HepG2 (cell line): Measurements from ENCODE around the gene TTC4. TPM values are rescaled to one million over a fixed set of nuclear protein-coding genes. Genes with fewer than 3 reads are reported as not detected.
A peak's percentile ranks its signal among the peaks of the same experiment; 100 is the strongest.

Experiments used
- BORCS8-MEF2B ChIP-seq: sonication (generic); formaldehyde crosslinking; IDR thresholded peaks from 2 replicates; pipeline ENCODE4 v1.8.0; 2022; ENCODE audit warnings: mild to moderate bottlenecking, missing genetic modification reagents
- HDAC2 ChIP-seq: sonication (generic); formaldehyde crosslinking; IDR thresholded peaks from 2 replicates; pipeline ENCODE4 v1.4.0; 2020; ENCODE audit warnings: missing genetic modification reagents
- HDAC6 ChIP-seq: fragments of 200-600 bp; sonication (generic); IDR thresholded peaks from 2 replicates; pipeline ENCODE4 v1.7.0; 2017; ENCODE audit warnings: mild to moderate bottlenecking, antibody characterized with exemption, low read length, low read depth
- IKZF4 ChIP-seq: sonication (generic); formaldehyde crosslinking; IDR thresholded peaks from 2 replicates; pipeline ENCODE4 v1.5.1; 2020; ENCODE audit warnings: borderline replicate concordance, mild to moderate bottlenecking, low read depth, missing genetic modification reagents; ENCODE audit errors: not compliant biosample characterization
- MTA3 ChIP-seq: sonication (generic); formaldehyde crosslinking; IDR thresholded peaks from 2 replicates; pipeline ENCODE4 v1.4.0; 2020; ENCODE audit warnings: missing genetic modification reagents
- POLR2A ChIP-seq, 2 experiments: IDR thresholded peaks; 2 replicates each; pipeline ENCODE4 v1.6.1; 2011; ENCODE audit warnings: low read depth in 2 of 2, low read length in 2 of 2, mild to moderate bottlenecking in 1 of 2, moderate library complexity in 1 of 2; ENCODE audit not compliant: insufficient read depth in 1 of 2
- SOX13 ChIP-seq, 3 experiments: fragments of 450-650 bp in 1 of 3; sonication (generic) in 1 of 3; formaldehyde crosslinking in 1 of 3; IDR thresholded peaks in 2 of 3; conservative IDR thresholded peaks in 1 of 3; 2 replicates each; pipeline versions ENCODE4 v1.5.0 to v1.6.1; 2016 to 2020; ENCODE audit warnings: antibody characterized with exemption in 1 of 3, mild to moderate bottlenecking in 1 of 3, missing compliant biosample characterization in 1 of 3, missing genetic modification reagents in 1 of 3, moderate library complexity in 1 of 3
- TAF15 ChIP-seq: fragments of 200-400 bp; formaldehyde crosslinking; IDR thresholded peaks from one replicate; pipeline ENCODE4 v1.6.1; 2018; ENCODE audit warnings: mild to moderate bottlenecking, low read depth, low read length; ENCODE audit not compliant: poor library complexity, severe bottlenecking
- YEATS2 ChIP-seq: sonication (generic); formaldehyde crosslinking; IDR thresholded peaks from 2 replicates; pipeline ENCODE4 v1.4.0; 2020; ENCODE audit warnings: missing genetic modification reagents, borderline replicate concordance
- ZBTB38 ChIP-seq: sonication (generic); formaldehyde crosslinking; IDR thresholded peaks from 2 replicates; pipeline ENCODE4 v1.5.1; 2020; ENCODE audit warnings: mild to moderate bottlenecking, missing genetic modification reagents
- ZKSCAN1 ChIP-seq: fragments of 150-350 bp; IDR thresholded peaks from 2 replicates; pipeline ENCODE4 v1.6.1; 2014; ENCODE audit warnings: low read length
- ZMYM3 ChIP-seq: sonication (generic); formaldehyde crosslinking; IDR thresholded peaks from 2 replicates; pipeline ENCODE4 v1.5.1; 2020; ENCODE audit warnings: mild to moderate bottlenecking, missing genetic modification reagents
- ZNF720 ChIP-seq: sonication (generic); formaldehyde crosslinking; IDR thresholded peaks from 2 replicates; pipeline ENCODE4 v1.4.0; 2020; ENCODE audit warnings: missing genetic modification reagents
- ZNF891 ChIP-seq: sonication (generic); formaldehyde crosslinking; IDR thresholded peaks from 2 replicates; pipeline ENCODE4 v1.5.0; 2020; ENCODE audit warnings: mild to moderate bottlenecking, missing genetic modification reagents
- polyA plus RNA-seq, 8 experiments: library from polyadenylated mRNA; depleted of rRNA in 3 of 8; stranded (reverse) in 7 of 8; unstranded in 1 of 8; fragments of >200 nt; fragmentation: Illumina TruSeq in 4 of 8; extraction: Trizol in 4 of 8; gene quantifications; 2 replicates each; pipeline versions ENCODE4 v1.2.1 to v1.2.3, GENCODE V29; 2011 to 2016; ENCODE audit warnings: low read depth in 4 of 8, missing spikeins in 1 of 8, mixed read lengths in 1 of 8; ENCODE audit not compliant: insufficient read depth in 1 of 8
- total RNA-seq, 5 experiments: library from RNA; depleted of rRNA; stranded (reverse); fragments of >200 nt; fragmentation: Illumina TruSeq; extraction: Trizol; gene quantifications; 2 replicates each; pipeline ENCODE4 v1.2.3, GENCODE V29; 2016; ENCODE audit warnings: low read depth in 1 of 5
- TF ChIP-seq, protein P1 (sequence below): IDR thresholded peaks from 2 replicates; pipeline ENCODE4 v1.6.1; 2018; ENCODE audit warnings: missing genetic modification reagents
- TF ChIP-seq, protein P2 (sequence below): sonication (generic); formaldehyde crosslinking; IDR thresholded peaks from 2 replicates; pipeline ENCODE4 v1.4.0; 2020; ENCODE audit warnings: missing genetic modification reagents
- TF ChIP-seq, protein P3 (sequence below): sonication (generic); formaldehyde crosslinking; IDR thresholded peaks from 2 replicates; pipeline ENCODE4 v1.8.1; 2023; ENCODE audit warnings: mild to moderate bottlenecking, inconsistent platforms, moderate library complexity, missing genetic modification reagents, borderline replicate concordance
- TF ChIP-seq, protein P4 (sequence below): sonication (generic); formaldehyde crosslinking; IDR thresholded peaks from 2 replicates; pipeline ENCODE4; 2020; ENCODE audit warnings: missing genetic modification reagents, mild to moderate bottlenecking, borderline replicate concordance

The TTC4 gene
- total and polyA plus RNA-seq, 2 of the 13 experiments (the other 11 are each of a cell fraction or from before 2014, with no cell fraction given) = 13.1 to 24.7 TPM

DNA sequence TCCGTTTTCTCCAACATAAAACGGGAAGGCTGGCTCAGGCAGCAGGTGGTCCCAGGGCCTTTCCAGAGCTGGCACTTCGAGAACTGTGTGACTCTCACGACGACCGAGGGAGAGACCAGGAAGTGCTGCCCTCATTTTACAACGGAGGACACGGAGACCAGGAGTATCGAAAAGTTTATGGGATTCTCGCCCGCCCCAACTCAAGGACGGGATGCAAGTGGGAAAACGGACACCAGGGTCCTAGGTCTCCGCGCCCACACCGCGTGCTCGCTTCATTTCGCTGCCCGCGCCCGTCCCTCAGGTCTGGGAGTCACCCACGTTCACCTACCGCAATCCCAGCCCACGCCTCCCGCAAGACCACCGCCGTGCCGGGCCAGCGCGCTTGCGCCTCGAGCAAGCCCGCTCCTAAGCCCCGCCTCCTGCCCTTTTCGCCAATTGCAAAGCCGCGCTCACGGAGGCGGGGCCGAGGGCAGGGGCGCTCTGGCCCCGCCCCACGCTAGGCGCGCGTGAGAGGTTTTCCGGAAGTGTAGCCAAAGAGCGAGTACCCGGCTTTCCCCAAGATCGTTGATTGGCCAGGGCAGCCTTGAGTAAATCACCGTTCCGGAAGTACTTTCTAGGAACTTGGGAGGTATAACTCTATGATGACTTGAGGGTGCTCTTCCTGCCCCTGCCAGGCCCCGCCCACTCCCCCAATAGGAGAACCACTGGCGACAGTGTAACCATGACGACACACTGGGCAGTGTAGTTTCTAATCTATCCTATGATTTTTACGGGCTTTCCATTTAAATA, 48.7 kb downstream of the TTC4 start, which contains the start of gene PARS2 (continued):
- TF ChIP-seq, protein P1, sequence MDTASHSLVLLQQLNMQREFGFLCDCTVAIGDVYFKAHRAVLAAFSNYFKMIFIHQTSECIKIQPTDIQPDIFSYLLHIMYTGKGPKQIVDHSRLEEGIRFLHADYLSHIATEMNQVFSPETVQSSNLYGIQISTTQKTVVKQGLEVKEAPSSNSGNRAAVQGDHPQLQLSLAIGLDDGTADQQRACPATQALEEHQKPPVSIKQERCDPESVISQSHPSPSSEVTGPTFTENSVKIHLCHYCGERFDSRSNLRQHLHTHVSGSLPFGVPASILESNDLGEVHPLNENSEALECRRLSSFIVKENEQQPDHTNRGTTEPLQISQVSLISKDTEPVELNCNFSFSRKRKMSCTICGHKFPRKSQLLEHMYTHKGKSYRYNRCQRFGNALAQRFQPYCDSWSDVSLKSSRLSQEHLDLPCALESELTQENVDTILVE (CRISPR knock-in tag) = peak; percentile 16; the same call in 1 of the 2 replicates
- TF ChIP-seq ZKSCAN1 (no peak), ZNF720 (CRISPR knock-in tag) (no peak), HDAC2 (no peak), HDAC6 (no peak), TAF15 (no peak), ZMYM3 (CRISPR knock-in tag) (no peak), ZBTB38 (CRISPR knock-in tag) (peak; percentile 72; the same call in 1 of the 2 replicates), BORCS8-MEF2B (peak; percentile 79), MTA3 (no peak), POLR2A (IDR thresholded peaks at IDR 0.05; ENCODE audit: insufficient read depth in 1 of 2, low read depth in 2 of 2, low read length in 2 of 2) (peak; percentile 92 to 96), ZNF891 (CRISPR knock-in tag) (peak; percentile 86; the same call in 1 of the 2 replicates), YEATS2 (CRISPR knock-in tag) (peak; percentile 96), IKZF4 (peak; percentile 26), SOX13 (IDR thresholded peaks at IDR 0.05) (no peak), SOX13 (CRISPR knock-in tag; conservative IDR thresholded peaks at IDR 0.05 in 1 of 2, IDR thresholded peaks at IDR 0.05 in 1 of 2) (0 out of 4 replicates have a peak, but pooled peaks of 1 of the 2 experiments have one; percentile 6)
- TF ChIP-seq, protein P2, sequence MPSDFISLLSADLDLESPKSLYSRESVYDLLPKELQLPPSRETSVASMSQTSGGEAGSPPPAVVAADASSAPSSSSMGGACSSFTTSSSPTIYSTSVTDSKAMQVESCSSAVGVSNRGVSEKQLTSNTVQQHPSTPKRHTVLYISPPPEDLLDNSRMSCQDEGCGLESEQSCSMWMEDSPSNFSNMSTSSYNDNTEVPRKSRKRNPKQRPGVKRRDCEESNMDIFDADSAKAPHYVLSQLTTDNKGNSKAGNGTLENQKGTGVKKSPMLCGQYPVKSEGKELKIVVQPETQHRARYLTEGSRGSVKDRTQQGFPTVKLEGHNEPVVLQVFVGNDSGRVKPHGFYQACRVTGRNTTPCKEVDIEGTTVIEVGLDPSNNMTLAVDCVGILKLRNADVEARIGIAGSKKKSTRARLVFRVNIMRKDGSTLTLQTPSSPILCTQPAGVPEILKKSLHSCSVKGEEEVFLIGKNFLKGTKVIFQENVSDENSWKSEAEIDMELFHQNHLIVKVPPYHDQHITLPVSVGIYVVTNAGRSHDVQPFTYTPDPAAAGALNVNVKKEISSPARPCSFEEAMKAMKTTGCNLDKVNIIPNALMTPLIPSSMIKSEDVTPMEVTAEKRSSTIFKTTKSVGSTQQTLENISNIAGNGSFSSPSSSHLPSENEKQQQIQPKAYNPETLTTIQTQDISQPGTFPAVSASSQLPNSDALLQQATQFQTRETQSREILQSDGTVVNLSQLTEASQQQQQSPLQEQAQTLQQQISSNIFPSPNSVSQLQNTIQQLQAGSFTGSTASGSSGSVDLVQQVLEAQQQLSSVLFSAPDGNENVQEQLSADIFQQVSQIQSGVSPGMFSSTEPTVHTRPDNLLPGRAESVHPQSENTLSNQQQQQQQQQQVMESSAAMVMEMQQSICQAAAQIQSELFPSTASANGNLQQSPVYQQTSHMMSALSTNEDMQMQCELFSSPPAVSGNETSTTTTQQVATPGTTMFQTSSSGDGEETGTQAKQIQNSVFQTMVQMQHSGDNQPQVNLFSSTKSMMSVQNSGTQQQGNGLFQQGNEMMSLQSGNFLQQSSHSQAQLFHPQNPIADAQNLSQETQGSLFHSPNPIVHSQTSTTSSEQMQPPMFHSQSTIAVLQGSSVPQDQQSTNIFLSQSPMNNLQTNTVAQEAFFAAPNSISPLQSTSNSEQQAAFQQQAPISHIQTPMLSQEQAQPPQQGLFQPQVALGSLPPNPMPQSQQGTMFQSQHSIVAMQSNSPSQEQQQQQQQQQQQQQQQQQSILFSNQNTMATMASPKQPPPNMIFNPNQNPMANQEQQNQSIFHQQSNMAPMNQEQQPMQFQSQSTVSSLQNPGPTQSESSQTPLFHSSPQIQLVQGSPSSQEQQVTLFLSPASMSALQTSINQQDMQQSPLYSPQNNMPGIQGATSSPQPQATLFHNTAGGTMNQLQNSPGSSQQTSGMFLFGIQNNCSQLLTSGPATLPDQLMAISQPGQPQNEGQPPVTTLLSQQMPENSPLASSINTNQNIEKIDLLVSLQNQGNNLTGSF = 0 out of 2 replicates have a peak, but pooled peaks have one; percentile 32
- TF ChIP-seq, protein P3, sequence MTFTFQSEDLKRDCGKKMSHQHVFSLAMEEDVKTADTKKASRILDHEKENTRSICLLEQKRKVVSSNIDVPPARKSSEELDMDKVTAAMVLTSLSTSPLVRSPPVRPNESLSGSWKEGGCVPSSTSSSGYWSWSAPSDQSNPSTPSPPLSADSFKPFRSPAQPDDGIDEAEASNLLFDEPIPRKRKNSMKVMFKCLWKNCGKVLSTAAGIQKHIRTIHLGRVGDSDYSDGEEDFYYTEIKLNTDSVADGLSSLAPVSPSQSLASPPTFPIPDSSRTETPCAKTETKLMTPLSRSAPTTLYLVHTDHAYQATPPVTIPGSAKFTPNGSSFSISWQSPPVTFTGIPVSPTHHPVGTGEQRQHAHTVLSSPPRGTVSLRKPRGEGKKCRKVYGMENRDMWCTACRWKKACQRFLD (CRISPR knock-in tag) = 0 out of 2 replicates have a peak, but pooled peaks have one; percentile 64
- TF ChIP-seq, protein P4, sequence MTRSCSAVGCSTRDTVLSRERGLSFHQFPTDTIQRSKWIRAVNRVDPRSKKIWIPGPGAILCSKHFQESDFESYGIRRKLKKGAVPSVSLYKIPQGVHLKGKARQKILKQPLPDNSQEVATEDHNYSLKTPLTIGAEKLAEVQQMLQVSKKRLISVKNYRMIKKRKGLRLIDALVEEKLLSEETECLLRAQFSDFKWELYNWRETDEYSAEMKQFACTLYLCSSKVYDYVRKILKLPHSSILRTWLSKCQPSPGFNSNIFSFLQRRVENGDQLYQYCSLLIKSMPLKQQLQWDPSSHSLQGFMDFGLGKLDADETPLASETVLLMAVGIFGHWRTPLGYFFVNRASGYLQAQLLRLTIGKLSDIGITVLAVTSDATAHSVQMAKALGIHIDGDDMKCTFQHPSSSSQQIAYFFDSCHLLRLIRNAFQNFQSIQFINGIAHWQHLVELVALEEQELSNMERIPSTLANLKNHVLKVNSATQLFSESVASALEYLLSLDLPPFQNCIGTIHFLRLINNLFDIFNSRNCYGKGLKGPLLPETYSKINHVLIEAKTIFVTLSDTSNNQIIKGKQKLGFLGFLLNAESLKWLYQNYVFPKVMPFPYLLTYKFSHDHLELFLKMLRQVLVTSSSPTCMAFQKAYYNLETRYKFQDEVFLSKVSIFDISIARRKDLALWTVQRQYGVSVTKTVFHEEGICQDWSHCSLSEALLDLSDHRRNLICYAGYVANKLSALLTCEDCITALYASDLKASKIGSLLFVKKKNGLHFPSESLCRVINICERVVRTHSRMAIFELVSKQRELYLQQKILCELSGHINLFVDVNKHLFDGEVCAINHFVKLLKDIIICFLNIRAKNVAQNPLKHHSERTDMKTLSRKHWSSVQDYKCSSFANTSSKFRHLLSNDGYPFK = peak; percentile 69; the same call in 1 of the 2 replicates
